Measurements from ENCODE around the gene PLCH2. TPM values are rescaled to one million over a fixed set of nuclear protein-coding genes. Genes with fewer than 3 reads are reported as not detected.
A peak's percentile ranks its signal among the peaks of the same experiment; 100 is the strongest.

PLCH2 gene
- total RNA-seq, 1 donor from 2014 or later, result 30.7 TPM

- DNase-seq (ENCODE audit: extremely low spot score in 2 of 2), result no peak
These were observed 13.5 kb downstream of the PLCH2 start for GRCh38 chr1:2489615-2490014.

GRCh38 chr1:2492091-2492490 lies 16.0 kb downstream of the PLCH2 start:
- intact Hi-C loops (cut with DNase I), result no loop called here
- DNase-seq (ENCODE audit: extremely low spot score in 2 of 2), result no peak
- H3K4me1 ChIP-seq, result peaks cover 22% of the 10 kb centered on the region
- no peak overlapping the region for H3K27ac ChIP-seq
- no peaks in the 10 kb centered on the region for H3K27me3 ChIP-seq
- H3K4me3 ChIP-seq, result no peak overlapping the region
- no peaks in the 10 kb centered on the region for H3K36me3 ChIP-seq
- no peak for TF ChIP-seq POLR2A (IDR thresholded peaks at IDR 0.05)
- no peak for TF ChIP-seq CTCF (IDR thresholded peaks at IDR 0.05)
- TF ChIP-seq POLR2AphosphoS5 (IDR thresholded peaks at IDR 0.05; ENCODE audit: insufficient read depth in 1 of 2, low read depth in 1 of 2), result no peak
- no peaks in the 10 kb centered on the region for H3K9me3 ChIP-seq

More at GRCh38 chr1:2489615-2490014, 13.5 kb downstream of the PLCH2 start:
- intact Hi-C loops (cut with DNase I), result no loop called here
- Histone ChIP-seq H3K27me3 (no peaks in the 10 kb centered on the region), H3K36me3 (no peaks in the 10 kb centered on the region), H3K4me1 (peaks cover 20% of the 10 kb centered on the region), H3K4me3 (no peak overlapping the region), H3K27ac (no peak overlapping the region), H3K9me3 (no peaks in the 10 kb centered on the region)
- TF ChIP-seq POLR2A (IDR thresholded peaks at IDR 0.05) (no peak), CTCF (IDR thresholded peaks at IDR 0.05) (no peak), POLR2AphosphoS5 (IDR thresholded peaks at IDR 0.05; ENCODE audit: insufficient read depth in 1 of 2, low read depth in 1 of 2) (no peak)

- Histone ChIP-seq H3K36me3 (no peaks in the 10 kb centered on the region), H3K27me3 (no peaks in the 10 kb centered on the region), H3K27ac (no peak overlapping the region), H3K9me3 (no peaks in the 10 kb centered on the region), H3K4me3 (no peak overlapping the region), H3K4me1 (peaks cover 22% of the 10 kb centered on the region)
- intact Hi-C loops (cut with DNase I), result no loop called here
- DNase-seq (ENCODE audit: extremely low spot score in 2 of 2), result no peak
- TF ChIP-seq CTCF (IDR thresholded peaks at IDR 0.05), result no peak
- no peak for TF ChIP-seq POLR2A (IDR thresholded peaks at IDR 0.05)
- no peak for TF ChIP-seq POLR2AphosphoS5 (IDR thresholded peaks at IDR 0.05; ENCODE audit: insufficient read depth in 1 of 2, low read depth in 1 of 2)
These were observed 17.1 kb downstream of the PLCH2 start for GRCh38 chr1:2493218-2493617.

- H3K27ac ChIP-seq, result no peak overlapping the region
- DNase-seq (ENCODE audit: extremely low spot score in 2 of 2), result no peak
- H3K36me3 ChIP-seq, result no peaks in the 10 kb centered on the region
- TF ChIP-seq POLR2AphosphoS5 (IDR thresholded peaks at IDR 0.05; ENCODE audit: insufficient read depth in 1 of 2, low read depth in 1 of 2) (no peak), POLR2A (IDR thresholded peaks at IDR 0.05) (no peak), CTCF (IDR thresholded peaks at IDR 0.05) (no peak)
- intact Hi-C loops (cut with DNase I), result no loop called here
- peaks cover 22% of the 10 kb centered on the region for H3K4me1 ChIP-seq
- H3K27me3 ChIP-seq, result no peaks in the 10 kb centered on the region
- no peak overlapping the region for H3K4me3 ChIP-seq
- no peaks in the 10 kb centered on the region for H3K9me3 ChIP-seq
These were observed 17.7 kb downstream of the PLCH2 start for GRCh38 chr1:2493691-2494322.

- no peaks in the 10 kb centered on the region for H3K27me3 ChIP-seq
- no peak overlapping the region for H3K4me3 ChIP-seq
- H3K9me3 ChIP-seq, result no peaks in the 10 kb centered on the region
- intact Hi-C loops (cut with DNase I), result no loop called here
- H3K27ac ChIP-seq, result peak overlapping the region; percentile 66
- peak; percentile 53 to 62 for TF ChIP-seq POLR2AphosphoS5 (IDR thresholded peaks at IDR 0.05; ENCODE audit: insufficient read depth in 1 of 2, low read depth in 1 of 2)
- no peak for TF ChIP-seq CTCF (IDR thresholded peaks at IDR 0.05)
- no peaks in the 10 kb centered on the region for H3K36me3 ChIP-seq
- peak in 1 of 2 donors; percentile 92 for DNase-seq (ENCODE audit: extremely low spot score in 2 of 2)
- peaks cover 22% of the 10 kb centered on the region for H3K4me1 ChIP-seq
These were observed 18.2 kb downstream of the PLCH2 start for GRCh38 chr1:2494323-2494693.
